DMS 273 (cell line): Measurements from ENCODE around the gene PCLO.
"Not testable (repeated sequence)": the region's sequence is repeated elsewhere in the genome, so short reads cannot be mapped to it uniquely, and the experiment has no call there.

Experiments used
- DNase-seq: peaks from one replicate; lab custom pipeline; 2025; ENCODE audit not compliant: unreplicated experiment; lab: John Stamatoyannopoulos, UW

PCLO gene

DNA sequence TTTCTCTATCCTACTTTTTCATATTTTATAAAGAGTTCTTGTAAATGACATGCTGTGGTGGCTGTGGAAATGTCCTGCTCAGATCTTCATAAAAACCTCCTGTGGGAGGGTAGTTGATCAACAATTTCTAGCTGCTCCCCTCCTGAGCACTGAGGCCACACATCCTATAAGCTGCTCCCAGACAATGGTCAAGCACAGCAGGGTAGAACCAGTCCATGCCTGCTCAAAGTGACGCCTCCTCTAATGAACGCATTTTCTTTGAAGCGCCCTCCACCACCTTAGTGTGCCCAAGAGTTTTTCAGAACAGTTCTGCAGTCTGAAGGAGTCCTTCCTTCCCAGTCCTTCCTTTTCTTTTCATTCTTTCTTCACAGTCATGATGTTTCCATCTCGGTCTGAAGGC, 420.5 kb downstream of the PCLO start:
- DNase-seq: no peak

DNA sequence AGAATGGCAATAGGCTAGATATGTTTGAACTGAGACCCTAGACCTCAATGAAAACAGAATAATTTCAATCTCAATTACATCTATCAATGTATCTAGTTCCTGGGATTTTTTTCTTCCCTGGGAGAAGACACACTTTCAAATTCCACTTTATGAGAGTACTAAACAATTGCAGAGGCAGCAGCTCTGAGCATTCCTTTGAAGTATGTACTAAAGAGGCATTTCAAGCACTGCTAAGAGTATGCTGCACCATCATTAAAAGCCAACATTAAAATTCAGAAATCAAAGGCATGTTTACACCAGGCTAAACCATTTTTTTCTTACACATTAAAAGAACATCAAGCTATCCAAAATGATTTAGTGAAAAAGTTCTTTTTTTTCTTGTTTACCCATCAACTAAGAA, 421.2 kb downstream of the PCLO start:
- DNase-seq: no peak

DNA sequence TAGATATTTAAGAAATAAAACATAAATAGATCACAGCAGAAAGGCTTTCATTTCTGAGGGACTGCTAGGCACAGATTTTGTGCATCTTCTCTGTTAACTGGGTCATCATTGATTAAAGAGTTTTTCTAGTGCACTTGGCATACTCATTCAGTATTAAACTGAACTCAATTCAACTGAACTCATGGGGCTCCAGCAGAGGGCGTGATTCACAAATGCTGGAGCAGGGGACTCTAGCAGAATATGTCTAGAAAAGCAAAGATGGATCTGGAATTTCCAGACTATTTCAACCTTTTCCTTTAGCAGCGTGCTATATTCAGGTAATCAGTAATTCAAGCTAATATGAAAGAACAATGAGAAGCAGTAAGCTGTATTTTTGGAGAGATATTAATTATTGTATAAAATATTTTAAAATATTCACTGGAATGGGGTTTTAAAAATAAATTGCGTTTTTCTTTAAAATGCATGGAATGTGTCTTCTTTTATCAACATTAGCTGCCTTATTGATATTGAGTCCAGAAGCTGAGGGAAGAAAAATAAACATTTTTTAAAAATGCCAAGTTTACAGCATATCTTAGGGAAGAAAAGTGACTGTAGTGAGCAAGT, 422.3 kb downstream of the PCLO start:
- DNase-seq: peak; percentile 90

DNA sequence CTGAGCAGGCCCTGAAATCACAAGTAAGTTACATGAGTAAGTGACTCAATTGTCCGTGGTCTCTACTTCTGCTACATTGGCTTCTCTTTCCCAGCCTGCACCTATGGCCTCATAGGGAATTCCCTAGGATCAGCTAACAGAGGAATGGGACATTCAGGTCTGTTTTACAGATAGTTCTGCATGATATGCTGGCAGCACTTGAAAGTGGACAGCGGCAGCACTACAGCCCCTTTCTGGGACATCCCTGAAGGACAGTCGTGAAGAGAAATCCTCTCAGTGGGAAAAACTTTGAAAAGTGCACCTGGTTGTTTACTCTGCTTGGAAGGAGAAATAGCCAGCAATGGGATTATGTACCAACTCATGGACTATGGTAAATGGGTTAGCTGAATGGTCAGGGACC, 426.1 kb downstream of the PCLO start:
- DNase-seq: no peak

DNA sequence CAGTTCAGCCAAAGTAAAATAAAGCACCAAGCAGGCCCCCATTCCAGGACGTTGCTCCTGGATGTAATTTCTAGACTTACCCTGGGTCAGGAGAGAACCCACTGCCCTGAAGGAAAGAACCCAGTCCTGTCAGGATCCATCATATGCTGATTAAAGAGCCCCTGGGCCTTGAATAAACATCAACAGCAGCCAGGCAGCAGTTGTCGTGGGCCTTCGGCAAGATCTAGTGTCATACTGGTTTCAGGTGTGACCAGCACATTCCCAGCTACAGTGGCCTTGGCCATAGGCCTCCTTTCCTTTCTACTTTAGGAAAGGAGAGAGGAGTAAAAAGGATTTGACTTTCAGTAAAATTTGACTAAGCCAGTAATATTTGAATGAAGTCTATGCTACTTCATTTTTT, 430.0 kb downstream of the PCLO start:
- no peak for DNase-seq

DNA sequence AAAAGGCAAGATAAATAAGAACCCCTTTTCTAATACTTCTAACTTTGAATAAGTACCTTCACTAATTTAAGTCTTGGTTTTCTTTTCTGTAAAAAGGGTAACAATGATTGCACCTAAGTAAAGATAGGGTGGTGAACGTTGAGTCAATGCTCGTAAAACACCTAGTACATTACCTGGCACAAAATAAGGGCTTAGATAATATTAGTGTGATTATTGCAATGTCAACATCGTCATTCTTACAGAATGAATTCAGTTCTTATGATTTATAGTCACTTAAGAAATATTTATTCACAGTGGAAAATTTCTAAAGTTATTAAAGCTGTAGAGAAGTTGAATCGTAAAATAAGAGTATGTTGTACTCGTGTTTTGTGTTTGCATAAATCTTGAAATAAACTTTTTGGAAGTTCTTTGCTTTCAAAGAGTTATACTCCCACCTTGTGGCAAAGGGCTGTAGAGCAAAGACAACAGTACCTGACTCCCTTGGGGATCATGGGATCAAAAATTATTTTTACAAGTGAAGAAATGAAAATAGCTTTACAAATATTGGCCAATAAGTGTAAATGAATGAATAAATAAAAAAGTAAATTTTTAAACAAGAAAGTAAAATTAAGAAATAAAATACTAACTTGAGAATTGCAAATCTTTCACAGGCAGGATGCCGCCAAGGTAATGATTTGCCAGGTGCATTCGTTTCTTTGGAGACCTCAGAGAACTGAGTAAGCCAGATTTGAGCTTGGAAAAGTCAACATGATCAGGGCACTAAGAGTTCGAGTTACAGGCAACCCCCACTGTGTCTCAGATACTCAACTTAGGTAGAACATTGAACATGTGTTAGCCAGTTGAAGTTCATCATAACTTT, 433.3 kb downstream of the PCLO start:
- peak; percentile 85 for DNase-seq

DNA sequence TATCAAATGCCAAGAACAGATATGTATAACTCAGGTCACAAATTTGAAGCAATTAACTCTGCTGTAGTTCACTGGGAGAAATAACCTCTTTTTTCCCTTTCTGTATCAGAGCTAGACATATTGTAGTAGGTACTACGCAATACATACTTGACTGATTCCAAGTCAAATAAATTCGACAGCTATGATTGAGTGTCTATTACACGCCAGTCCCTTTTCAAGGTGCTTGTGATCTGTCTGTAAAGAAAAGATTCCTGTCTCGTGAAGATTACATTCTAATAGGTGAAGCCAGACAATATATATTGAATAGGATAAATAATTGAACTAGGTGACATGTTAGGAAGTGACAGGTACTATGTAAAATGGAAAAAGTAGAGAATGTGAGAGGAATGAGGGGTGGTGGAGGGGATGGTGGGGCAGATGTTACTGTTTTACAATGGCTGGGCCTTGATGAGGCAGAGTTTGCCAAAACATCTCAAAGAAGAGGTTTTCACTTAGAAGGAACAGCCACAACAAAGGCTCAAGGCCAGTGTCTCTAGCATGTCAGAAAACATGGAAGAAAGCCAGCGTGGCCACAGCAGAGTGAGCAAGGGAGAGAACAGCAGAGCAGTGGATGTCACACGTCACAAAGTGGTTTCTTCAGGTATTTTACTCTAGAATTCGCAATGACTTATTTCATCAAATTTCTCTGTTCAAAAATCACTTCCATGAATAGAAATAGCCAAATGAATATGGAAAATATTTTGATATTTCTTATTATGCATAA, 436.5 kb downstream of the PCLO start:
- peak; percentile 33 for DNase-seq

DNA sequence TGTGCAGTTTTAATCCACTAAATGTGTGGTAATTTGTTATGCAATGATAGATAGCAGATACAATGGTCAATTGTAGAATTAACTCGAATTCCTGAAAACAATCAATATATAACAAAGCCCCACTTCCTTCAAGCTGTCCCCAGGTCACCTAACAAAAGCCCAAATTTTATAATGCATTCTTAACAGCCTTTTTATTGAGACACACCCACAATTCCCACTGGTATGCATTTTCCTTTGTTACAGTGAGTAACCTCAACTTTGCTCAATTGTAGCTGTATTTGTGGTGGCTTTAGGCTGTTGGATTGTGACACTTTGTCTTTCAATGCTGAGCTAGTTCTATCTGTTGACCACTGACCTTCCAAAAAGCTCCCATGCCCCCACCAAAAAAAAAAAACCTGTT, 439.3 kb downstream of the PCLO start:
- no peak for DNase-seq

DNA sequence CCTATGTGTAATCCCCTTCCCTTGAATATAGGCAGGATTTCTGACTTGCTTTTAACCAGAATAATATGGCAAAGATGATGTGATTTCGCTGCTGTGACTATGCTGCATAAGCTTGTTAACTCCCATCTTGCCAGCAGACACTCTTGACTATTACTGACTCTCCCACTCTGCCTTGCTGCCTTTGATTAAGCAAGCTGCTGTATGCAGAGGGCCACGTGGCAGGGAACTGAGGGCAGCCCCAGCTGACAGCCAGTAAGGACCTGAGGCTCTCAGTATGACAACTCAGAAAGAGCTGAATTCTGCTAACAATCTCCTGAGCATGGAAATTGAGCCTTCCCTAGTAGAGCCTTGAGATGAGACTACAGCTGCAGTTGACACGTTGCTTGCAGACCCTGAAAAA, 439.7 kb downstream of the PCLO start:
- DNase-seq: peak; percentile 25

DNA sequence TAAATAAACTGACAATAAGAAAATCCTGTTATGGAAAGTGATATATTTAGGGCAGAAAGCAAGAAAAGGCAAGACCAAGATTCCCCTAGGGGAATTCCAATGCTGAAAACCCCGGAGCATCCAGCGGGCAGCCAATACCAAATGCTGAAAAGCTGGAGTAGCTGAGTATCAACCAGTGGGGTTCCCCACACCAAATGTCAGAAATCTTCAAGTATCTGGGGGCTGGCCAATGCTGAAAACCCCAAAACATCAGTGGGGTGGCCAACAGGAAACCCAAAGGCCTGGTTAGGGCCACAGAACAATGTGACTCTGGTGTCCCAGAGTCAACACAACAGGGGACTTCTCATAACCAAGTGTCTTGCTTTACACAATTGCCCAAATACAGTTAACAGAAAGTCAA, 447.3 kb downstream of the PCLO start:
- DNase-seq: no peak

DNA sequence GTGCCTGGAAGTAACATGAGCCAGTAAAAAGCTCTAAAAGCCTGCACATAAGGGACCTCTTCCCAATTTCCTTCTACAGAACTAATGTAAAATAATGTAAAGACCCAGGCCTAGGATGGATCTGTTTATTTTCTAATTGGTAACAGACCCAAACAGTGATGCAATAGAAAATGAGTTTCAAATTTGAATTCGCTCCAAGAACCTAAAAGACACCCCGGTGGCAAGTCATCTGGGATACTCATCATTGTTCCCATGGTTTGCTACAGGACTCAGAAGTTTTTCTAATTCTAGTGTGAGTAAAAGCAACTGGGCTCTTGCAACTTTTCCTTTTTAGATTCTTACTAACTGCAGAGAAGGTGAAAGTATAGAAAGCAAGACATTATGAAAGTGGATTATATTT, 447.8 kb downstream of the PCLO start:
- DNase-seq: no peak

DNA sequence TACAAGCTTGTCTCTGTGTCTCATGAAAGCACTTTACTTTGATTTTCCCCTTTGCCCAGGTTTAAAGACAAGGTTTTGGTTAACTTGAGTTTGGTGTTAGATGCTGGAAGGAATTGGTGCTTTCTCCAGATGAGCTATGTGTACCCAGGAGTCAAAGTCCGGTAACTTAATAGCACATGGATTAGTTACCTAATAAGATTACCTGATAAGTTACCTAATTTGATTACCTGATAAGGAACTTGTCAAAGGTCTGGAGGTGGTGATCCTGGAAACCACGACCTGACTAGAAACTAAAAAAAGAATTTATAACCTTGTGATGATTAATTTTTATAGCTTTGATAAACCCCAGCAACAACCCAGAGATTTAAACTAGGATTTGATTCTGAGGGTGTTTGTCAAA, 449.2 kb downstream of the PCLO start:
- DNase-seq: no peak

DNA sequence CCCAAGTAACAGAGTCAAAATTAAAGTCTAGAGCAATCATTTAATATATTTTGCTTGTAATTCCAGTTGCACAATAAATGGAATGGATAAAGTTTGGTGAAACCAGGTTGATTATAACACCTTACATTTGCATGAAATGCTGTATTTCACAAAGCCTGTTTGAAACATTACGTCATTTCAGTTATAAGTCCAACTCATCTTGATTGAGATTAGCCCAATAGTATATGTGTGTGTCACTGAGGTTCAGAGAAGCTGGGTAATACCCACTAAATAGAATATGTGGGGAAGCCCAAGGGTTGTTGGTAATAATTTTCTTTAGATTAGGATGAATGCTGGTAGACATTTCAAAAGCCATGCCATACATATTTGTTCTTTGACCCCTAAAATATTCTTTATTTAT, 456.3 kb downstream of the PCLO start:
- DNase-seq: not testable (repeated sequence)

DNA sequence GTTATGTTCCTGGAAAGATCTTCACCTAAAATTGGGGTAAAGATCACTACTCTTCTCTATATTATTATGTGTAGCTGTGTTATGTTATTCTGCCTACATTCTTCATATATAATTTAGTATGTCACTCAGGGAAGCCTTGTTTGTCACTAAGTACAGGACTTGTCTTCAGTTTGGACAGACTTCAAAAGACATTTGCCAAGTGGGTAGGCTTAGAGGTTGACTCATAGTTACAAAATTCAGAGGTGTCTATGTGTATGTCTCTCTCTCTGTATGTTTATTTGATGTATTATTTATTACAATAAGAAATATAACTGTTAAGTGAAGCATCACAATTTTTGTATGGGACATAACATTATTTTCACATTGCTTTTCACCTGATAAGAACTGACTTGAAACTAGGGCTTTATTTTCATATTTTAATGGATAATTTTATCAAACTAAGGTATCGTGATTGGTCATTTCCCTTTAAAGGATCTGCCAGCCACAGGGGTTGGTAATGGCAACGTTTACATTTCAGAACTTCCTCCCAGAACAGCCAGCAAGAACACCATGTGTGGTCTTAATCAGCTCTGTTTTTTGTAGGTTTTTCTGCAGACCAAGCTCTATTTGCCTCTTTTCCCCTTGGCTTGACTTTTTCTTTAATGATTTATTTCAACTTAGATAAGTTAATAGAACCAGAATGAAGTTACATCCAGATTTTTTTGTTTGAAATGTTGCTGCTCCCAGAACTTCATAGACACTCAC, 457.0 kb downstream of the PCLO start:
- no peak for DNase-seq

DNA sequence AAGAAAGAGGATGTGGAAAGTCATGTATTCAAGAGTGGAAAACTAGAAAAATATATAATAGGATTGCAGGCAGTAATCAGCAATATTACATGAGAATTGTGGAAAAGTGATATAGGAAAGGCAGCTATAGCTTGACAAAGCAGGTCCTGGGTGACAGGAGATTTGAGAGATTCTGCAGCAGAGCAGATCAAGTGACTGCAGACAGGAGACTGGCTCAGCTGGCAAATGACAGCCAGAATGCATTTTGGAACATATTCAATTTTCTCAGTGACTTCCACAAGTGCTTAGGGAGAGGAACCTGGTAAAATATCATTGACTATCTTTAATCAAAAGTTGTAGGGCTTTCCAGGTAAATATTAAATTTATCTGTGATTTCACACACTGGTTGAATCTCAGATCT, 458.6 kb downstream of the PCLO start:
- DNase-seq: peak; percentile 13
